ENCODE measurements around the gene GGT5.
"Not testable (repeated sequence)": the region's sequence is repeated elsewhere in the genome, so short reads cannot be mapped to it uniquely, and the experiment has no call there.

The GGT5 gene

DNA sequence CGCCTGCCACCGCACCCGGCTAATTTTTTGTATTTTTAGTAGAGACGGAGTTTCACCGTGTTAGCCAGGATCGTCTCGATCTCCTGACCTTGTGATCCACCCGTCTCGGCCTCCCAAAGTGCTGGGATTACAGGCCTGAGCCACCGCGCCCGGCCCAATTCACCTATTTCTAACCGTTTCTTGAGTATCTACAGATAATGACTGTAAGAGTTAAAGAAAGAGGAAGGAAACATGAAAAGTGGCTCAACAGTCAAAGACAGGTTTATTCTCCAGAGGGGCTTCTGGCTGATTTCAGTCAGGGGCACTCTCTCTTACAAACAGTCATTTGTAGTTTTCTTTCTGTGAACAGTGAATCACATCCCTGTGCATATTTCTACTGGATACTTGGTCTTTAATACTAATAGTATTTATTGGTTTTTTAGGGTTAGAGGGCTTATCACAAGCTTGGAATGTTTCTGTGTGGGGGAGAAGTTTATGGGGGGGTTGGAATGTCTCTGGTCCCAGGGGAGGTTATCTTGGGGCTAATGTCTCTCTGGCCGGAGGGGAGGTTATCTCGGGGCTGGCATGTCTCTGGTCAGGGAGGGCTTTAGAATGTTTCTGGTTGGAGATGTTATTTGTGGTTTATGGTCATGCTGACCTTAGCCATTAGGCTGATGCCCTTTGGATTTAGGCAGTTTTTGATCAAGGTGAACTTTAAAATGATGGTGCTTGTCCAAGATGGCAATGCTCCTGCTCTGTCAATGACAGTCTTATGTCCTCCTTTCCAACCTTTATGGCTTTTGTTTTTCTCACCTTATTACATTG is 38.2 kb downstream of the GGT5 start:
- DNase-seq (ENCODE audit: low read depth in 1 of 2, low spot score in 1 of 2), result not testable (repeated sequence)

DNA sequence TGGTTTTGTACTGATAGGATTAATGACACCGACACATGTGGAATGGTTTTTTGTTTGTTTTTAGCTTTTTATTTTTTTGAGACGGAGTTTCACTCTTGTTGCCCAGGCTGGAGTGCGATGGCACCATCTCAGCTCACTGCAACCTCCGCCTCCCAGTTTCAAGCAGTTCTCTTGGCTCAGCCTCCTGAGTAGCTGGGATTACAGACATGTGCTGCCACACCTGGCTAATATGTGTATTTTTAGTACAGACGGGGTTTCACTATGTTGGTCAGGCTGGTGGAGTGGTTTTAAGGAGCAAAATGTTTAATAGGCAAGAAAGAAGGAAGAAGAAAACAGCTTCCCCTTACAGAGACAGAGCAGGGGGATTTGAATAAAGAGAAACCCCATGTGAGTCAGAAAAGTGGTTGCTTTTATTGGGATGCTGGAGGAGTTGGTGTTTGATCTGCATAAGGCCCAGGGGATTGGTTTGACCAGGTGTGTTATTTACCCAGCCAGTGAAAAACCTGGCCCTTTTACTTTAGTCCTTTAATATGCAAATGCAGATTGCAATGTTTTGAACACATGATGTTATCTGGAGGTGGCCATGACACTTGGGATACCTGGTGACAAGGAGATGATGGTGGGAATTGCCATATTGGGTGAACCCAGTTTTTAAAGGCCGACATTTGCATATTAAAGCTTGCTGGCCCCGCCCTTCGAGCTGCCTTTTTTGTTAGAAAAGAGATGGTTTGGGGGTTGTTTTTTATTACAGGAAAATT is 39.3 kb downstream of the GGT5 start:
- no peak for DNase-seq (ENCODE audit: low read depth in 1 of 2, low spot score in 1 of 2)

- DNase-seq (ENCODE audit: low read depth in 1 of 2, low spot score in 1 of 2), result not testable (repeated sequence)
Measured at GRCh38 chr22:24203856-24204255, 41.0 kb downstream of the GGT5 start.

- DNase-seq (ENCODE audit: low read depth in 1 of 2, low spot score in 1 of 2), result no peak
Measured at GRCh38 chr22:24201681-24202614, 42.9 kb downstream of the GGT5 start.

- no peak for DNase-seq (ENCODE audit: low read depth in 1 of 2, low spot score in 1 of 2)
Measured at GRCh38 chr22:24200619-24201212, 44.2 kb downstream of the GGT5 start.

DNA sequence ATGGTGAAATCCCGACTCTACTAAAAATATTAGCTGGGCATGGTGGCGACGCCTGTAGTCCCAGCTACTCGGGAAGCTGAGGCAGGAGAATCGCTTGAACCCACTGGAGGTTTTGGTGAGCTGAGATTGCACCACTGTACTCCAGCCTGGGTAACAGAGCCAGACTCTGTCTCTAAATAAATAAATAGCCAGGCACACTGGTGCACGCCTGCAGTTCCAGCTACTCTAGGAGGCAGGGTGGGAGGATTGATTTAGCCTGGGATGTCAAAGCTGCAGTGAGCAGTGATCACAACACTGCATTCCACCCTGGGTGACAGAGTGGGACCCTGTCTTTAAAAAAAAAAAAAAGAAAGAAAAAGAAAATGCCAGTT is 46.2 kb downstream of the GGT5 start:
- no peak for DNase-seq (ENCODE audit: low read depth in 1 of 2, low spot score in 1 of 2)

DNA sequence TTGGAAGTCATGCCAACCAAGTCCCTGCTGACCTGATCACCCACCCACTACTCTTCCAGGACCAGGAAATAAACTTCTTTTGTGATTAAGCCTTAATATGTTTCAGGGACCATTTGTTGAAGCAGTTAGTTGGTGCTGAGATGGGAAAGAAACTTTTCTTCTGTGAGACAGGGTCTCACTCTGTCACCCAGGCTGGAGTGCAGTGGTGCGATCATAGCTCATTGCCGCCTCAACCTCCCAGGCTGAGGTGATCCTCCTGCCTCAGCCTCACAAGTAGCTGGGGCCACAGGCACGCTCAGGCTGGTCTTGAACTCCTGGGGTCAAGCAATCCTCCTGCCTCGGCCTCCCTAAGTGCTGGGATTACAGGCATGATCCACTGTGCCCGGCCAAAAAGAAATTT is 53.0 kb downstream of the GGT5 start:
- DNase-seq (ENCODE audit: low read depth in 1 of 2, low spot score in 1 of 2), result no peak

GRCh38 chr22:24191381-24191841 is 53.5 kb downstream of the GGT5 start:
- DNase-seq (ENCODE audit: low read depth in 1 of 2, low spot score in 1 of 2), result no peak

DNA sequence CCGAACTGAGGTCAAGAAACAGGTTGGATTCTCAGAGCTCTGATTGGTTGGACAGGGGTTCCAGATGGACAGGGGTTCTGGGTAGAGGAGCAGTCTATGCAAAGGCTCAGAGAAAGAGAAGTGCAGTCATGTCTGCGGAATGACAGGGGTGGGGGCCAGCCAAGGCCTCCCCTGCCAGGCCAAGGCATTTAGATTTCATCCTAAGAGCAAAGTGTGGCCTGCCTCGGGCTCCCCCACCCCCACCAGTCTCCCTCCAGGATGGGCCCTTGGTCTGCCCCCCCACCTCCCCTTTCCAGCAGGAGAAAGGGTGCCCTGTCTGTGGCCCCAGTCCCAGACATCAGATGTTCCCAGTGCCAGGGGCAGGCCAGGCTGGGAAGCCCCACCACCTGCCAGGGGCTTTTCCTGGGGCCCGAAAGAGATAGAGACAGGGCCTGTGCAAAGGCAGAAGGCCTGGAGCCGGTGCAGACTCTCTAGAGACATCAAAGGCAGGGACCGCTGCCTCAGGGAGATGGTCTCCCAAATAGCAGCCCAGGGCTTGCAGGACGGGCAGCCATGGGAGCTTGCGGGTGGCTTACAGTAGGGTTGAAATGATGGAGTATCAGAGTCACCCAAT is 54.2 kb downstream of the GGT5 start:
- no peak for DNase-seq (ENCODE audit: low read depth in 1 of 2, low spot score in 1 of 2)

- no peak for DNase-seq (ENCODE audit: low read depth in 1 of 2, low spot score in 1 of 2)
Measured at GRCh38 chr22:24190159-24190540, 54.7 kb downstream of the GGT5 start.

GRCh38 chr22:24189249-24190158 is 55.4 kb downstream of the GGT5 start:
- DNase-seq (ENCODE audit: low read depth in 1 of 2, low spot score in 1 of 2), result no peak

DNA sequence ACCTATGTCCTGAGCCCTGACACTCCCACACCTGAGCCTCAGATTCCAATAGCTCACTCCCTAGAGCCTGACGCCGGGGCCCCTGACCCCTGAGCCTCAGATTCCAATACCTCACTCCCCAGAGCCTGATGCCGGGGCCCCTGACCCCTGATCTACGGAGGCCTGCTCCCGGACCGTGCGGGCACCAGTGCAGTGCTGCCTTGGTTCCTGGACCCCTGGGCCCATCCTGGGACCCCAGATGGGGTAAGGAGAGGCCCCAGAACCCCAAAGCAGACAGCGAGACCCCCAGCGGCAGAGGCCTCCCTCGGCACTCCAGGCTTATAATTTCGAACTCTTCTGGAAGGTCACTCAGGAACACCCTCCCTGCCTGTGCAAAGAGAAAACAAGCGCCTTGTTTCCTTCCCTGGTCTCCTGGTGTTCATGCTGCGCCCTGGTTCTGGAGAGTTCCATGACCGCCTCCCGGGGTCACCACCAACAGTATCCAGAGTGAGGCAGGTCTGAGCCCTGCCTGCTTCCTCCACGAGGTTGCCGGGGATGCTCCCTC is 56.1 kb downstream of the GGT5 start:
- DNase-seq (ENCODE audit: low read depth in 1 of 2, low spot score in 1 of 2), result no peak

DNA sequence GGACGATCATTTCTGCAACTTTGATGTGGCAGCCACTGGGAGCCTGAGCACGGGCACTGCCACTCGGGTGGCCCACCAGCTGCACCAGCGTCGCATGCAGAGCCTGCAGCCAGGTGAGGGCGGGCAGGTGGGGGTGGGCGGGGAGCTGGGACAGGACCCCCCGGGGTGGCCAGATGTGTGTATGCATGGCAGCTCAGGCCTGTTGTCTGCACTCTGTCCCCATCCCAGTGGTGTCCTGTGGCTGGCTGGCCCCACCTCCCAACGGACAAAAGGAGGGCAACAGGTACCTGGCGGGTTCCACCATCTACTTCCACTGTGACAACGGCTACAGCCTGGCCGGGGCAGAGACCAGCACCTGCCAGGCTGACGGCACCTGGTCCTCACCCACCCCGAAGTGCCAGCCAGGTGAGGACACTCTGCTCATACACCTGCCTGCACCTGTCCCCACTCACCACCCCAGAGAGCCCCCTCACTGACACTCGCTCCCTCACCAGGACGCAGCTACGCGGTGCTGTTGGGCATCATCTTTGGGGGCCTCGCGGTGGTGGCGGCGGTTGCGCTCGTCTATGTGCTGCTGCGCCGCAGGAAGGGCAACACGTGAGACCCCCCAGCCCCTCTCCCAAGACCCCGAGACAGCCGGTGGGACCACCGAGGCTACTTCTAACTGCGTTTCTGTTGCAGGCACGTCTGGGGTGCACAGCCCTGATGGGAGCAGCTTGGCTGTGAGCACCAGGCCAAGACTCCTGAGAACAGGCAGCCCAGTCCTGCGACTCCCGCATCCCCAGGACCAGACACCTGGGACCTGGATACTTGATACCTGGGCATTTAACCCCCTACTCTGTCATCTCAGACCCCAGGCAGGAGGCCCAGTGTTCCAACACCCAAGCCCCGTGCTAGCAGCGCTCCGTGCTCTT is 56.9 kb downstream of the GGT5 start:
- no peak for DNase-seq (ENCODE audit: low read depth in 1 of 2, low spot score in 1 of 2)

DNA sequence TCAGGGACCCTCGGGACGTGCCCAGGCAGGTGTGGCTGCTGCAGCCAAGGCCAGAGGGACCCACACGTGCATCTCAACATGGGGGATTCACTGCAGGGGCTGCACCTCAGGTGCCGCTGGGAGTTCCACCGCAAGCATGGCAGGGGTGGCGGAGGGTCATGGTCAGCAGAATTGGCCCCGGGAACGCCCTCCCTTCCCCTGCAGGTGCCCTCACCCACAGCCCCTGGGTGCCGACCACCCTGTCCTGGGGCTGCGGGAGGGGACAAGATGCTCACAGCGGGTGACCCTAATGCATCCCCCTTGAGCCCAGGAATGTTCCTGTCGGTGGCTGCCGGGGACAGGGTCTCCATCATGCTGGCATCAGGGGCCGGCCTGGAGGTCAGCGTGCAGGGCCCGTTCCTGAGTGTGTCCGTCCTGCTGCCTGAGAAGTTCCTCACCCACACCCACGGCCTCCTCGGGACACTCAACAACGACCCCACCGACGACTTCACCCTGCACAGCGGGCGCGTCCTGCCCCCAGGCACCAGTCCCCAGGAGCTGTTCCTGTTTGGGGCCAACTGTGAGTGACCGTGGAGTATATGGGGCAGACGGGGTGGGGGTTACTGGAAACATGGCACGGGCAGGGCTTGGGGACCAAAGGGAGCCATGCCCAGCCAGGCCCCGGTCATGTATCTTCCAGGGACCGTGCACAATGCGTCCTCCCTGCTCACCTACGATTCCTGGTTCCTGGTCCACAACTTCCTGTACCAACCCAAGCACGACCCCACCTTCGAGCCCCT is 57.8 kb downstream of the GGT5 start:
- no peak for DNase-seq (ENCODE audit: low read depth in 1 of 2, low spot score in 1 of 2)

DNA sequence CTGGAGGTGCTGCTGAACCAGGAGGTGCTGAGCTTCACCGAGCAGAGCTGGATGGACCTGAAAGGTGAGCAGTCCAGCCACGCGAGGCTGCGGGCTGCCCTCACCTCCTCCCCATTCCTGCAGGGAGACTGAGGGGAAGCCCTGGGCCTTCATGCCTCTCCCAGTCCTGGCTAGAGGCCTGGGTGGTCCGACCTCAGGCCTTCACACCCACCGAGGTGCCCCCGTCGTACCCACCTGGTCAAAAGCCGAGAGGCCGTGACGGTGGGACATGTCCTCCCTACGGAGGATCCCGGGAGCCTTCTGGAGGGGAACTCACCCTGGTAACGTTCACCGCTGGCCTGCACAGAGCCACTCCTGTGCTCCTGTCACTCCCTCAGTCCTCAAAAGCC is 58.5 kb downstream of the GGT5 start:
- no peak for DNase-seq (ENCODE audit: low read depth in 1 of 2, low spot score in 1 of 2)

- no peak for DNase-seq (ENCODE audit: low read depth in 1 of 2, low spot score in 1 of 2)
Measured at GRCh38 chr22:24185501-24186351, 59.2 kb downstream of the GGT5 start.

All from activated CD4-positive, alpha-beta T cell treated with anti-CD3 and anti-CD28 coated beads, Interleukin-2, amount 50 U/mL, for 24 hours (primary cell).